RWPE2 (cell line): Measurements from ENCODE around the gene UBQLN1.

ENCODE experiments used
- ATAC-seq: fragments of 200-7000 bp; cut with Tn5 transposase; 3 replicates; pipeline ENCODE4 v1.9.1; 2021; ENCODE audit warnings: low read depth
- DNase-seq: peaks from one replicate; pipeline ENCODE4 v3.0.0-alpha.2; 2020; ENCODE audit warnings: low spot score
- H3K27ac ChIP-seq: fragments of 450-650 bp; 2 replicates; pipeline ENCODE4 v1.5.1; 2017; ENCODE audit warnings: mild to moderate bottlenecking; ENCODE audit not compliant: poor library complexity, severe bottlenecking
- H3K27me3 ChIP-seq: fragments of 250-450 bp; sonication (Bioruptor Pico); 2 replicates; pipeline ENCODE4 v1.5.1; 2021; ENCODE audit warnings: mild to moderate bottlenecking, moderate library complexity; ENCODE audit not compliant: insufficient read depth, poor library complexity, severe bottlenecking
- H3K36me3 ChIP-seq: fragments of 250-450 bp; sonication (Bioruptor Pico); 2 replicates; pipeline ENCODE4 v1.5.1; 2020; ENCODE audit warnings: low read depth, mild to moderate bottlenecking, moderate library complexity
- H3K4me1 ChIP-seq: fragments of 250-450 bp; sonication (Bioruptor Pico); 2 replicates; pipeline ENCODE4 v1.5.1; 2021; ENCODE audit warnings: mild to moderate bottlenecking, moderate library complexity; ENCODE audit not compliant: insufficient read depth, poor library complexity, severe bottlenecking
- H3K4me3 ChIP-seq: fragments of 250-450 bp; sonication (Bioruptor Pico); 2 replicates; pipeline ENCODE4 v1.5.1; 2021; ENCODE audit warnings: mild to moderate bottlenecking, moderate library complexity; ENCODE audit not compliant: severe bottlenecking
- H3K9me3 ChIP-seq: fragments of 250-450 bp; sonication (Bioruptor Pico); 2 replicates; pipeline ENCODE4 v1.5.1; 2021; ENCODE audit warnings: mild to moderate bottlenecking, moderate library complexity; ENCODE audit not compliant: severe bottlenecking
- TF ChIP-seq, protein P1 (sequence below): fragments of 450-650 bp; IDR thresholded peaks from one replicate; pipeline ENCODE4 v1.5.1; 2017; ENCODE audit warnings: mild to moderate bottlenecking, moderate library complexity; ENCODE audit not compliant: poor library complexity, severe bottlenecking

The UBQLN1 gene

DNA sequence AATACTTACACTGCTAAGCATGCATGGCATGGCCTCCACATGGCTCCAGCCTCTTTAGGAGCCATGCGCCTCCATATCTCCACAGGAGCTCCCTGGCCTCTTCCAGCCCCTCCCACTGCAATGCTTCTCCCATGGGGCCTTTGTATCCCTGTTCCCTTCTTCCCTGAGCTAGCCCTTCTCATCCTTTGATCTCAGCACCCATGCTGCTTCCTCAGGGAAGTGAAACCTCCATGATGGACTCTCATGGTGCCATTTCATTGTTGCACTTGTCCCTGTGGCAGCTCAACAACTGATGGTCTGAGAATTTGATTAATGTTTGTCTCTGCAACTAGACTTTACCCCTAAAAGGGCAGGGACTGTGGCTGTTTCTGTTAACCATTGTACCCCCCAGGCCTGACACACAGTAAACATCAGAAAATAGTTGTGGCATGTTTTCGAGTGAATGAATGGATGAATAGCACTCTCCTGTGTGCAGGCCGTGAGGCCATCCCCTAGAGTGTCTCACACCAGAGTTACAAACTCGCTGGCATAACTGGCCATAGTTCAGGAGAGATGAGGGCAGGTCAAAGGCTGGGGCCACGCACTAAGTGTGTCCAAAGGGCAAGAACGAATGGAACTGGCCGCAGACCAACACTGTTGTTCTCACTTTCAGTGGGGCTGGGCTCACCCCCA lies 78.2 kb downstream of the UBQLN1 start:
- TF ChIP-seq, protein P1, sequence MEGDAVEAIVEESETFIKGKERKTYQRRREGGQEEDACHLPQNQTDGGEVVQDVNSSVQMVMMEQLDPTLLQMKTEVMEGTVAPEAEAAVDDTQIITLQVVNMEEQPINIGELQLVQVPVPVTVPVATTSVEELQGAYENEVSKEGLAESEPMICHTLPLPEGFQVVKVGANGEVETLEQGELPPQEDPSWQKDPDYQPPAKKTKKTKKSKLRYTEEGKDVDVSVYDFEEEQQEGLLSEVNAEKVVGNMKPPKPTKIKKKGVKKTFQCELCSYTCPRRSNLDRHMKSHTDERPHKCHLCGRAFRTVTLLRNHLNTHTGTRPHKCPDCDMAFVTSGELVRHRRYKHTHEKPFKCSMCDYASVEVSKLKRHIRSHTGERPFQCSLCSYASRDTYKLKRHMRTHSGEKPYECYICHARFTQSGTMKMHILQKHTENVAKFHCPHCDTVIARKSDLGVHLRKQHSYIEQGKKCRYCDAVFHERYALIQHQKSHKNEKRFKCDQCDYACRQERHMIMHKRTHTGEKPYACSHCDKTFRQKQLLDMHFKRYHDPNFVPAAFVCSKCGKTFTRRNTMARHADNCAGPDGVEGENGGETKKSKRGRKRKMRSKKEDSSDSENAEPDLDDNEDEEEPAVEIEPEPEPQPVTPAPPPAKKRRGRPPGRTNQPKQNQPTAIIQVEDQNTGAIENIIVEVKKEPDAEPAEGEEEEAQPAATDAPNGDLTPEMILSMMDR, result no peak
- ATAC-seq, result no peak
- H3K4me1 ChIP-seq, result no peaks in the 10 kb centered on the region
- no peak overlapping the region for H3K27ac ChIP-seq
- H3K4me3 ChIP-seq, result no peak overlapping the region
- H3K9me3 ChIP-seq, result no peaks in the 10 kb centered on the region
- H3K27me3 ChIP-seq, result no peaks in the 10 kb centered on the region
- no peaks in the 10 kb centered on the region for H3K36me3 ChIP-seq
- DNase-seq, result no peak

DNA sequence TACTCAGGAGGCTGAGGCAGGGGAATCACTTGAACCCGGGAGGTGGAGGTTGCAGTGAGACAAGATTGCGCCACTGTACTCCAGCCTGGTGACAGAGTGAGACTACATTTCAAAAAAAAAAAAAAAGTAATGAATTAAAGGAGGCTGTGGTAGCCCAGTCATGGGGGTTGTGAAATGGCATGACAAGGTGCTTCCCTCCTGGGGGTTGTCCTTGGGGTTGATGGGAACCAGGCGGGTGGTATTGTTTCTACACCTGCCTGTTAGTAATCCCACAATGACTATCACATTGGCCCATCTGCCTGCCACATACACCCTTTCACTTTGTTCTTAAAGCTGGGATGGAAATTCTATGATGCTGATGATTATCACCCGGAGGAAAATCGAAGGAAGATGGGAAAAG lies 79.2 kb downstream of the UBQLN1 start:
- H3K27me3 ChIP-seq, result no peaks in the 10 kb centered on the region
- ATAC-seq, result no peak

DNA sequence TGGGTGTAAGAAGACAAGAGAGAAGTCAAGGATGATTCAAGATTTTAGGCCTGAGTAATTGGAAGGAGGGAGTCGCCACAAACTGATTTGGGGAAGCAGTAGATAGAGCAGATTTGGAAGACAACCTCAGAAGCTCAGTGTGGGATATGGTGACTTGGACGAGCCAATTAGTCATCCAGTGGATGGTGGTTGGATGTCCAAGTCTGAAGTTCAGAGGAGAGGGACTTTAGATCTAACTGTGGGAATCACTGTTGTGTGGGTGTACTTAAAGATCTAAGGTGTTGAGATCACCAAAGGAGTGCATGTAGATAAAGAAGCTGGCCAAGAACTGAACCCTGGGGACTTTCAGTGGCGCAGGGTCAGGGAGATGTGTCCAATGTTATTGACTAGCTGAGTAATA lies 82.6 kb downstream of the UBQLN1 start:
- Histone ChIP-seq H3K4me3 (no peak overlapping the region), H3K36me3 (no peaks in the 10 kb centered on the region), H3K4me1 (peaks cover 3% of the 10 kb centered on the region), H3K27me3 (no peaks in the 10 kb centered on the region), H3K9me3 (no peaks in the 10 kb centered on the region), H3K27ac (no peak overlapping the region)
- DNase-seq (no peak), ATAC-seq (no peak)
- TF ChIP-seq, protein P1, result no peak

More for the DNA sequence above, 79.2 kb downstream of the UBQLN1 start:
- DNase-seq, result no peak
- Histone ChIP-seq H3K27ac (no peak overlapping the region), H3K4me1 (no peaks in the 10 kb centered on the region), H3K36me3 (no peaks in the 10 kb centered on the region), H3K9me3 (no peaks in the 10 kb centered on the region), H3K4me3 (no peak overlapping the region)
- TF ChIP-seq, protein P1, result no peak

DNA sequence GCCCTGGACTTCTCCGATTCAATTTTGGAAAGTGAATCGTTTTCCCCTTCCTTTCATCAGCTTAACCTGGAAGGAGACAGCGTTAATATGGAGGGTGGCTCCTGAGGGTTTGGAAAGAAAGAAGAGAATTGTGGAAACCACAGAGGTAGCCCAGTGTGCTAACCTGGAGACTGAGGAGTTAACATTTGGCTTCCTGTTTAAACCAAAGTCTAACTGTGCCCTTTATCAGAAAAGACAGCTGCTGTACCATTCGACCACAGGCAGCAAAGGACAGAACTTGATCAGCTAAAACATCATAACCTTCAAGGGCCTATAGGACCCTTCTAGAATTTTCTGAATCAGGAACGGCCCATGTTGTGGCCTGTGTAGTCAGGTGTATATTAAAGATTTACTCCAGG lies 84.1 kb downstream of the UBQLN1 start:
- Histone ChIP-seq H3K27ac (peak overlapping the region; percentile 32), H3K4me1 (peaks cover 3% of the 10 kb centered on the region), H3K4me3 (peak overlapping the region; percentile 83), H3K9me3 (no peaks in the 10 kb centered on the region), H3K27me3 (no peaks in the 10 kb centered on the region), H3K36me3 (no peaks in the 10 kb centered on the region)
- no peak for DNase-seq
- TF ChIP-seq, protein P1, result no peak
- ATAC-seq, result peak; percentile 5; the same call in 1 of the 3 replicates

DNA sequence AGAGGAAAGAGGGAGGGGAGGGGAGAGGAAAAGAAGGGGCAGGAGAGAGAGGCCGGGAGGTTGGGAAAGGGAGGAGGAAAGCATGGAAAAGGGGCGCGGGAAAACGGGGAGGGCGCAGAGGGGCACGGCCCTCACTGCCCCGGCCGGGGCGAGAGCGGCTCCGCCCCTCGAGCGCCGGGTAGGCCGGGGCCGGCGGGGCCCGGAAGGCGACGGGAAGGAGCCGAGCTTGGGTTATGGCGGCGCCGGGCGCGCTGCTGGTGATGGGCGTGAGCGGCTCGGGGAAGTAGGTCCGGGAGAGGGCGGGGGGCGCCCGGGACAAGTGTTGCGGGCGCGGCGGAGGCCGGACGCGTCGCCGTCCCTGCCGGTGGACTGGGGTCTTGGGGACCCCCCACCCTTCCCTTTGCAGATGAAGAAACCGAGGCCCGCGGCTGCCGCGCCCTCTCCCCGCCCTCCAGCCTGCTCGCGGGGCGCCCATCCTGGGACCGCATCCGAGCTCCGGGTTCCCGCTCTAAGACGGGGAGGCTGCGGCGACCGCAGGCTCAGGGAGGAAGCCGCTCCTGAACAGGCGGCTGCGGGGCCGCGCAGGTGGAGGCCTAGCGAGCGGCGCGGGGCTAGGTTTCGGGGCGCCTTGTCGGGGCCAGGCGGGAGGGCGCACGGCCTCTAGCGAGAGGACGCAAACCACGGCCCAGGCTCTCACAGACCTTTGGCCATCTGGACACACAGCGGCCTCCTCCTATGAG lies 84.6 kb downstream of the UBQLN1 start, which contains the start of gene IDNK:
Gene IDNK (plus strand): TSS at position 205 of the 740 bp plus-strand sequence. CDS start 29 bp downstream, at position 234.
- H3K9me3 ChIP-seq, result no peaks in the 10 kb centered on the region
- peaks cover 3% of the 10 kb centered on the region for H3K4me1 ChIP-seq
- peak within 1 kb of the TSS; percentile 83 for H3K4me3 ChIP-seq
- ATAC-seq (peak; percentile 88), DNase-seq (no peak)
- H3K27ac ChIP-seq, result peak within 1 kb of the TSS; percentile 32
- TF ChIP-seq, protein P1, result no peak
- H3K27me3 ChIP-seq, result no peaks in the 10 kb centered on the region
- H3K36me3 ChIP-seq, result no peaks in the 10 kb centered on the region
